SK-N-MC (cell line): ENCODE measurements around the gene CLSTN1.
A peak's percentile ranks its signal among the peaks of the same experiment; 100 is the strongest.
"Not testable (repeated sequence)": the region's sequence is repeated elsewhere in the genome, so short reads cannot be mapped to it uniquely, and the experiment has no call there.

Experiments used
- DNase-seq: peaks from one replicate; pipeline ENCODE4 v3.0.0-alpha.2; 2011; ENCODE audit warnings: low read depth, low spot score
- H3K27ac ChIP-seq: fragments of 200-600 bp; sonication (generic); 2 replicates; pipeline ENCODE4 v1.5.1; 2016; ENCODE audit warnings: mixed run types
- H3K36me3 ChIP-seq: fragments of 200-600 bp; sonication (generic); 2 replicates; pipeline ENCODE4 v1.6.1; 2017; ENCODE audit warnings: antibody characterized with exemption, low read length, mixed read lengths; ENCODE audit not compliant: insufficient read depth
- H3K4me3 ChIP-seq: fragments of 200-600 bp; sonication (generic); 2 replicates; pipeline ENCODE4 v1.5.1; 2016
- H3K9ac ChIP-seq: fragments of 200-600 bp; sonication (generic); 2 replicates; pipeline ENCODE4 v1.8.0; 2017; ENCODE audit warnings: mixed run types, mixed read lengths; ENCODE audit not compliant: insufficient read length
- H3K9me3 ChIP-seq: fragments of 200-600 bp; sonication (generic); 2 replicates; pipeline ENCODE4 v1.6.1; 2017; ENCODE audit warnings: low read depth, mild to moderate bottlenecking, antibody characterized with exemption, low read length, moderate library complexity, mixed read lengths
- EZH2 ChIP-seq: fragments of 200-600 bp; sonication (generic); IDR thresholded peaks from one replicate; pipeline ENCODE4 v1.6.1; 2017; ENCODE audit warnings: antibody characterized with exemption
- FOXP2 ChIP-seq: optimal IDR thresholded peaks from 2 replicates; pipeline ENCODE3; 2011; ENCODE audit warnings: mild to moderate bottlenecking, moderate library complexity; ENCODE audit not compliant: insufficient read depth; ENCODE audit errors: extremely low read length, control extremely low read depth
- POLR2AphosphoS5 ChIP-seq: IDR thresholded peaks from 2 replicates; pipeline ENCODE4 v1.6.1; 2012; ENCODE audit warnings: mild to moderate bottlenecking, low read depth, low read length, borderline replicate concordance

Gene CLSTN1

DNA sequence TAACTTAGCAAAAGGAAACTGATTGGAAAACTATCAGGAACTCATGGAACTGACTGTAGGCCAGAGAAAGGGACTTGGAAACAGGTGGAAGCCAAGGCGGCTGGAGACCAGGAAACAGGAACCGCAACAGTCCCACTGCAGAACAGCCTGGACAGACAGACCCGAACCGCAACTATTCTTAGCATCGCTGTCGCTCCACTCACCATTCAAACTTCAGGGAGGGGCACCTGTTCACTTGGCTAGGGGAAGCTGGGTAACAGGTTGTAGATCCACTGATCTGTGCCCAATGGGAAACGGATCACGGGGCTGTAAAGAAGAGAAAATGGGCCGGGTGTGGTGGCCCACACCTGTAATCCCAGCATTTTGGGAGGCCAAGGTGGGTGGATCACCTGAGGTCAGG lies 61.9 kb downstream of the CLSTN1 start:
- Histone ChIP-seq H3K9me3 (no peaks in the 10 kb centered on the region), H3K9ac (no peak overlapping the region), H3K36me3 (no peaks in the 10 kb centered on the region), H3K4me3 (no peak overlapping the region), H3K27ac (no peak overlapping the region)
- DNase-seq = no peak
- TF ChIP-seq FOXP2 (no peak), EZH2 (no peak), POLR2AphosphoS5 (no peak)

DNA sequence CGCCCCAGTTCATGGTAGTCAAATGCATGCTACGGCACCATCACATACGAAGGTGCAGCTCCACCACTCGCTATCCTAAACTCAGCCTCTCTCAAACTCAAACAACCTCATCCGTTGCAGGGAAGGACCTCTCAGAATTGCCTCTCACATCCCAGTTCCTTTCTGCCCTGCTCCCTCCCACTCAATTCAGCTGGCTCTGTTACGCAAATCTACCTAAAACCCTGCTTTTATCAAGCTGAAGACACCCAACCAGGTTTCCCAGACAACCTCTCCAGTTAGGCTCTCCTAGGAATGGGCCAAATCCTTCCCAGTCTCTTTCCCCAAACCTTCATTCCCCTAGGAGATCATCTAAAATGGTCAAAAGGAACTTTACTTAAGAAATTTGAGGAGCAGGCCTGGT lies 62.9 kb downstream of the CLSTN1 start:
- Histone ChIP-seq H3K27ac (no peak overlapping the region), H3K9me3 (no peaks in the 10 kb centered on the region; the same call in 1 of the 2 replicates), H3K9ac (no peak overlapping the region), H3K36me3 (no peaks in the 10 kb centered on the region), H3K4me3 (no peak overlapping the region)
- no peak for DNase-seq
- TF ChIP-seq POLR2AphosphoS5 (no peak), EZH2 (no peak), FOXP2 (no peak)

DNA sequence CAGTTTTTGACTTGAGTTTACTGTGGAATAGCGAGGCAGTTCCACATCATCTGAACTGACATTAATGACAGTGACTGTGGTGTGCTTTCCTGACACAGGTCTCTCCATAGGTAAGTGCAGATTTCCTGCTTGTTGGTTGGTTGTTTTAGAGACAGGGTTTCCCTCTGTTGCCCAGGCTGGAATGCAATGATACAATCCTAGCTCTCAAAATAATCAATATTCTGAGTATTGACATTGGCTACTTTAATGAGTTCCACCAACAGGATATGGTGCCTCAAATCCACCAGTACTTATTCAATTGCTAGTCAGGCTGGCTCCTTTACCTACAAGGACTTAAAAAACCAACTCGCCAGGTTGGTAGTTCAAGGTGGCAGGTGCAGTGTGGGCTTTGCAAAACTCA lies 63.8 kb downstream of the CLSTN1 start:
- no peak overlapping the region for H3K9ac ChIP-seq
- DNase-seq = no peak
- H3K36me3 ChIP-seq = no peaks in the 10 kb centered on the region
- H3K9me3 ChIP-seq = no peaks in the 10 kb centered on the region; the same call in 1 of the 2 replicates
- no peak overlapping the region for H3K4me3 ChIP-seq
- no peak overlapping the region for H3K27ac ChIP-seq
- TF ChIP-seq POLR2AphosphoS5 (no peak), EZH2 (no peak), FOXP2 (no peak)

DNA sequence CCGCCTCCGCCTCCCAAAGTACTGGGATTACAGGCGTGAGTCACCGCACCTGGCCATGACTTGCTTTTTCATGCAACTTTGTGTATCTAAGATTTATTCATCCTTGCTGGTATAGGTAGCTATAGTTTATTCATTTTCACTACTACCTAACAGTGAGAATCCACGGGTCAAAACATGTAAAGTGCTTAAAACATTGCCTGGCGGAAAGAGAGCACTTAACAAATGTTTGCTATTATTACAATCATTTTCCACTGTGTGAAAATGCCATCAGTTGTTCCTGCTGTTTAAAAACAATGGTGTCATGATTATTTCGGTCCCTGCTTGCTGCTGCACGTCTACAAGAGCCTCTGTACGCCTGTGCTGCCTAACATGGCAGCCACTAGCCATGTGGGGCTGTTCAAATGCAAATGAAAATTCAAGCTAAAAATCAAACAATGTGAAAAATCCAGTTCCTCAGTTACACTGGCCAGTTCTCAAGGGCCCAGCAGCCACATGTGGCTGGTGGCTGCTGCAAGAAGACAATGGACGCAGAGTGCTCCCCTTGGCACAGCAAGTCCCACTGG lies 65.1 kb downstream of the CLSTN1 start:
- Histone ChIP-seq H3K36me3 (peaks cover 3% of the 10 kb centered on the region; the same call in 1 of the 2 replicates), H3K27ac (no peak overlapping the region), H3K9me3 (no peaks in the 10 kb centered on the region; the same call in 1 of the 2 replicates), H3K9ac (no peak overlapping the region), H3K4me3 (no peak overlapping the region)
- TF ChIP-seq POLR2AphosphoS5 (no peak), FOXP2 (no peak), EZH2 (no peak)
- DNase-seq = no peak

DNA sequence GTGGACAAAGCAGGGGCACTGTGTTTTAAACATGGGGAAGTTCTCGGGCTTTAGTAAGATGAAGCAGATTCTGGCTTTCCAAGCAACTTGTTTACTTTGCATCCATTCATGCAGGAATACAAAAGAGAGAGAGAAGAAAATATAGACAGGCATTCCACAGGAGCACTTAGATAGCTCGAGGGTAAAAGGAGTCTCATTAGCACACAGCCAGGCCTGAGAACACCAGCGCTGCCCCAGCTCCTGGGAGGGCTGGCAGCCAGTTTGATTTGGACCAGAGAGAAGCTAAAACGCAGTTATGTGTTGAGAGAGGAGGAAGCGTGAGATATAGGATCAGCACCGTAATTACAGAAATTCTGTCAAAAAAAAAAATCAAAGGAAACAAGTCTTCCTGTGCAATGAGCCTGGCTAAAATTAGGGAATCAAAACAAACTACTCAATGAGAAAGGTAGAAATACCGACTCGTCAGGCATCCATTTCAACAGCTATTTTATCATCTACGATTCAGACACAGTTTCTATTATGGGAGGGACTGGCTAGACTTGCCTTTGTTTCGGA lies 68.2 kb downstream of the CLSTN1 start:
- Histone ChIP-seq H3K27ac (peak overlapping the region; percentile 14; the same call in 1 of the 2 replicates), H3K36me3 (peaks cover 10% of the 10 kb centered on the region; the same call in 1 of the 2 replicates), H3K9ac (no peak overlapping the region), H3K4me3 (no peak overlapping the region), H3K9me3 (no peaks in the 10 kb centered on the region; the same call in 1 of the 2 replicates)
- TF ChIP-seq EZH2 (no peak), POLR2AphosphoS5 (no peak)
- DNase-seq = no peak

DNA sequence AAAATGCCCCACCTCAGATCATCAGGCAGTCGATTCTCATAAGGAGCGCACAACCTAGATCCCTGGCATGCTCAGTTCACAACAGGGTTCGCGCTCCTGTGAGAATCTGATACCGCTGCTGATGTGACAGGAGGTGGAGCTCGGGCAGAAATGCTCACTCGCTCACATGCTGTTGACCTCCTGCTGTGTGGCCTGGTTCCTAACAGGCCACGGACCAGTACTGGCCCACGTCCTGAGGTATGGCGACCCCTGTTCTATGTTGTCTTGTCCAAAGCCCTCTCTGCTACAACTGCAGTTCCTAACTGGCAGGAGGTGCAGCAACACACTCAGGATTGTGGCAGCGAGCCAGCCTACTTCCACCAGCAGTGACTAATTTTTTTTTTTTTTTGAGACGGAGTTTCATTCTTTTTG lies 70.6 kb downstream of the CLSTN1 start:
- Histone ChIP-seq H3K9me3 (no peaks in the 10 kb centered on the region; the same call in 1 of the 2 replicates), H3K36me3 (peaks cover 22% of the 10 kb centered on the region; the same call in 1 of the 2 replicates), H3K4me3 (no peak overlapping the region), H3K27ac (no peak overlapping the region), H3K9ac (no peak overlapping the region)
- DNase-seq = no peak
- TF ChIP-seq FOXP2 (no peak), POLR2AphosphoS5 (no peak), EZH2 (no peak)

DNA sequence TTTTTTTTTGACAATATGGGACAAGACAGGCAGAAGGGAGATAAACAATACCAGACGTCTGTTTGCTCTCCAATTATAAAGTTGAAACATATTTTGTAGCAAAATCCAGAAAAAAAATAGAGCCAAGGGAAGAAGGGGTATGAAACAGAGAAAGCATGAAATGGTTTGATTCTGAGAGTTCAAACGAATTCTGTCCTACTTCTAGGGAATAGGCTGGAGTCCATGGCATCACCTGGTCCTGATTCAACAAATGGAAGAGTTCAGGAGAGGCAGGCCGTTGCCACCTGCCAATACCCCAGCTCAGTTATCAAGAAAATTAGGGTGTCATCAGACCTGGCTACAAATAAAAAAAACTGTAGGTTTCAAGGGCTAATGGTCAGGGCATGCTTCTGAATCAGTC lies 71.8 kb downstream of the CLSTN1 start:
- TF ChIP-seq POLR2AphosphoS5 (no peak), EZH2 (no peak), FOXP2 (no peak)
- DNase-seq = no peak
- no peak overlapping the region for H3K9ac ChIP-seq
- no peak overlapping the region for H3K4me3 ChIP-seq
- no peaks in the 10 kb centered on the region; the same call in 1 of the 2 replicates for H3K9me3 ChIP-seq
- H3K27ac ChIP-seq = no peak overlapping the region
- peaks cover 22% of the 10 kb centered on the region; the same call in 1 of the 2 replicates for H3K36me3 ChIP-seq

DNA sequence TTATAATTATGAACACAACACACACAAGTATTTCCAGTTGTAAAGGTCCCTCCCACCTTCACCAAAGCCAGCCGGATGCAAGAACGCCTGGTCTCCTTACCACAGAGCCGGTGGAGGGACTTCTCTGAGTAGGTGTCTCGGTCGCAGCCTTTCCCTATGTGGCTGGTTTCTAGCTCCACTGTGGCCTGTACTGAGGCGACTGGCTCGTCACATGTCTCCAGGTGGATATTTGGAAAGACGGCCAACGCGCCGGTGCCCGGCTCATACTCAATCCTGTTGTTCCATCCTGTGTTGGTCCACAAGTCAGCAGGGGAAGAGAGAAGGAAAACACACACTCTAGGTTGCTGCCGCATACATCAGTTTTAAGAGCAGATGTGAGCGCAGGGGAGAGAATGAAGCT lies 74.4 kb downstream of the CLSTN1 start:
- no peak for DNase-seq
- TF ChIP-seq EZH2 (no peak), POLR2AphosphoS5 (no peak), FOXP2 (no peak)
- H3K9me3 ChIP-seq = no peaks in the 10 kb centered on the region
- no peak overlapping the region for H3K9ac ChIP-seq
- no peak overlapping the region for H3K4me3 ChIP-seq
- H3K36me3 ChIP-seq = peaks cover 27% of the 10 kb centered on the region; the same call in 1 of the 2 replicates
- H3K27ac ChIP-seq = no peak overlapping the region

DNA sequence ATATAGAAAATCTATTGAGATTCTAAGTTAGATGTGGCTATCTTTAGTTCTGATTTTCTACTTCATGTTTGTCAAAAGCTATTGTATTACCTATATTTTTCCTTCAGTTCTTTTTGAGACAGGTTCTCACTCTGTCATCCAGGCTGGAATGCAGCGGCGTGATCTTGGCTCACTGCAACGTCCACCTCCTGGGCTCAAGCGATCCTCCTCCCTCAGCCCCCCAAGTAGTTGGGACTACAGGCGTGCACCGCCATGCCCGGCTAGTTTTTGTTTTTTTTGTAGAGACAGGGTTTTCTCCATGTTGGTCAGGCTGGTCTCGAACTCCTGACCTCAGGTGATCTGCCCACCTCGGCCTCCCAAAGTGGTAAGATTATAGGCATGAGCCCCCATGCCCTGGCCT lies 75.4 kb downstream of the CLSTN1 start:
- peaks cover 34% of the 10 kb centered on the region for H3K36me3 ChIP-seq
- not testable (repeated sequence) for H3K27ac ChIP-seq, H3K9ac ChIP-seq, H3K4me3 ChIP-seq, H3K9me3 ChIP-seq, DNase-seq
